ENCODE measurements around the gene ERN1.

ERN1 gene

DNA sequence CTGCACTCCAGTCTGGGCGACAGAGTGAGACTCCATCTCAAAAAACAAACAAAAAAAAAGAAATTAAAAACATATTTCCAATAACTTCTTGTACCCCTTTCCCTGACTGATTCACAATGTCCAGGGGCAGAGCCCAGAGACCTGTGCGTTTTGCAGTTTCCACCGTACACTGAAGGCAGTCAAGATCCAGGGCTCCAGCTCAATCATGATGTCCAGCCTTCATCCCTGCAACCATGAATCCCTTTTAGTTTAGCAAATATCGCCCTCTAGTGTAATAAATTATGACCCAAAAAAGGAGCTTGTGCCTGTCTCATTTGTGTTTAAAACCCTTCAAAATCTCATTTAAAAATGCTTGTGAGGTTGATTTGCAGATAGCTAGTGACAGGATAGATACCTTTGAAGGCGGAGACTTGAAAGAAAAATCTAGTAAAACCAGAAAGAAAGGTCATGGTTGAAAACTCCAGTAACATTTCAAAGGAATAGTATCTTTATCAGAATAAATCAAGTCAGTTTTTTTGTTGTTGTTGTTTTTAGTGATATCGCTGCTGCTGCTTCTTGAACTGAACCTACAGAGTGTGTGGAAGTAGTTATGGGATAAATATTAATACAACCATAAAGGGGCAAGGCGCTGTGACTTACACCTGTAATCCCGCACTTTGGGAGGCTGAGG, 3.7 kb upstream of the ERN1 start:
- peak; percentile 19 for DNase-seq
- Mint-ChIP-seq H3K27me3 (ENCODE audit: low read depth, poor library complexity) (peaks cover 25% of the 10 kb centered on the region), H3K27ac (no peak overlapping the region), H3K4me3 (no peak overlapping the region), H3K36me3 (ENCODE audit: low read depth) (no peaks in the 10 kb centered on the region), H3K9me3 (no peaks in the 10 kb centered on the region), H3K4me1 (peaks cover 36% of the 10 kb centered on the region)
- peak; percentile 58 for TF ChIP-seq CTCF (IDR thresholded peaks at IDR 0.05)

GRCh38 chr17:64131606-64132270, 1.8 kb upstream of the ERN1 start:
- Mint-ChIP-seq H3K4me3 (no peak overlapping the region), H3K27ac (no peak overlapping the region)
- no peak for TF ChIP-seq CTCF (IDR thresholded peaks at IDR 0.05)

GRCh38 chr17:64130559-64131001, 636 bp upstream of the ERN1 start:
- Mint-ChIP-seq H3K36me3 (ENCODE audit: low read depth) (no peaks in the 10 kb centered on the region), H3K27me3 (ENCODE audit: low read depth, poor library complexity) (peaks cover 24% of the 10 kb centered on the region), H3K9me3 (no peaks in the 10 kb centered on the region), H3K4me3 (peak overlapping the region; percentile 77), H3K4me1 (peaks cover 47% of the 10 kb centered on the region), H3K27ac (no peak overlapping the region)
- DNase-seq, result no peak
- no peak for TF ChIP-seq CTCF (IDR thresholded peaks at IDR 0.05)

More at GRCh38 chr17:64131606-64132270, 1.8 kb upstream of the ERN1 start:
- peaks cover 42% of the 10 kb centered on the region for H3K4me1 Mint-ChIP-seq
- no peaks in the 10 kb centered on the region for H3K9me3 Mint-ChIP-seq
- H3K27me3 Mint-ChIP-seq (ENCODE audit: low read depth, poor library complexity), result peaks cover 24% of the 10 kb centered on the region
- no peaks in the 10 kb centered on the region for H3K36me3 Mint-ChIP-seq (ENCODE audit: low read depth)
- no peak for DNase-seq

DNA sequence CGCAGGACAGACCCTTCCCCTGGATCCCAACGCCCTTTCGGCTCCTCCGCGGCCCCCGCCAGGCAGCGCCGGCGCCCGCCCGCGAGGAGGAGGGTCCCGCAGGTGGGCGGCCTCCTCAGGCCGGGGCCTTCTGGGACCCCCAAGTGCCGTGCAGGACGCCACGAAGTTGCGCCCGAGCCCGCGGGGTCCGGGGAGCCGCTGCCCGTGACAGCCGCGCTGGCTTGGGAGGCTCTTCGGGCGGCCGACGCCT, 504 bp downstream of the ERN1 start:
- Mint-ChIP-seq H3K36me3 (ENCODE audit: low read depth) (peaks cover 2% of the 10 kb centered on the region), H3K4me1 (peaks cover 40% of the 10 kb centered on the region), H3K9me3 (no peaks in the 10 kb centered on the region), H3K27ac (no peak overlapping the region), H3K4me3 (peak overlapping the region; percentile 88), H3K27me3 (ENCODE audit: low read depth, poor library complexity) (peaks cover 21% of the 10 kb centered on the region)
- no peak for TF ChIP-seq CTCF (IDR thresholded peaks at IDR 0.05)
- DNase-seq, result no peak

DNA sequence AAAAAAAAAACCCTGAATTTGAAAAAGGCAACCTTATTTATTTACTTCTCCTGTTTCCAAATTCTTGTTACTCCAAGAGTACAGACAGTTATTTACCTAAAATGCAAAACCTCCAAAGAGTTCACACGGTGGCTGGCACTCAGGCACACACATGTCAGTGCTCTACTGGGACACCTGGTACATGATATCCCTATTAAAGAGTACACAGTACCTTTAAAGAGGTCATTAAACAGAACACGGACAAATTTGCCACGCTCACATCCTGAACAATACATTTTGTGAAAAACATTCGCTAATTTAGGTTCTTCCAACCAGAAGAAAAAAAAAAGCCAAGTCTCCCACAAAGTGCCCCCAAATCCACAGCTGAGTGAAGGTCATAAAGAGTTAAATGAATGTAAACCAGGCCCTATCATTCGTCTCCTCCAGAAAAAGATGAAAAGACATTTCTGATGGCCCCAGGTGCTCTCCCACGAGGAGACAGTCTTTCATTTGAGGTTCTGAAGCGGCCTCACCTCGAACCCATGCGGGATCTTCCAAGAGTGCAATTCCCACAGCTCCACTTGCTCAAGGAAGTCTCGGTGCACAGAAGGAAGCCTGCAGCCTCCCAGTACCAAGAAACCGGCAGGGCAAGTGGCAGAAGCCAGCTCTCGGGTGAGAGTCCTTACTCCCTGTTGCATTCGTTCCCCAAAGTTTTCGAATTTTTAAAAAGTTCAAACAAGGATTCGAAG, 993 bp downstream of the ERN1 start:
- no peak for TF ChIP-seq CTCF (IDR thresholded peaks at IDR 0.05)
- Mint-ChIP-seq H3K9me3 (peaks cover 1% of the 10 kb centered on the region), H3K27me3 (ENCODE audit: low read depth, poor library complexity) (peaks cover 20% of the 10 kb centered on the region), H3K4me3 (peak overlapping the region; percentile 88), H3K27ac (peak overlapping the region; percentile 64), H3K36me3 (ENCODE audit: low read depth) (peaks cover 5% of the 10 kb centered on the region), H3K4me1 (peaks cover 40% of the 10 kb centered on the region)
- DNase-seq, result no peak
